ENCODE data around the gene RSPO3.

GRCh38 chr6:127210725-127211124 is 92.3 kb downstream of the RSPO3 start:
- TF ChIP-seq POLR2A (IDR thresholded peaks at IDR 0.05; ENCODE audit: low read length) (no peak), GATA1 (IDR thresholded peaks at IDR 0.05; ENCODE audit: low read depth, low read length) (no peak)

Data from erythroblast (primary cell).